ENCODE data around the gene LPCAT2. TPM values are rescaled to one million over a fixed set of nuclear protein-coding genes. Genes with fewer than 3 reads are reported as not detected.

Gene LPCAT2
- total RNA-seq, 1 donor from 2014 or later: 1.8 TPM

DNA sequence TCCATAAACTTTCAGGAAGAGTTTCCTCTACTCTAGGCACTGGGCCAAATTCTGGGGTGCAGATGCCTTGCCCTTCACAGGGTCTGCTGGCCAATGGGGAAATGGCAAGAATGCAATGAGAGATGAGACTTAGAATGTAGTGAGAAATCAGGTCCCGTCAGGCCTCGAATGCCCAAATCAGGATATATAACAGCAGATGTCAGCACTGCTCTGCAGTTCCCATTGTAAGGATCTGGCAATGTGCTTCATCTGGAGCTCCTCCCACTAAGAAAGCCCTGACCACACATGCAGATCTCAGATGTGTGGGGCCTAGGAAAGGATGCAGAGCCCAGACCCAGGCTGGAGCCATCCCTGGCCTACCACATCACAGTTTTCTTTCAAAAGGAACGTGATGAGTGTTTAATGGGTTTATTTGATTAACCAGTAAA, 13.9 kb upstream of the LPCAT2 start:
- H3K36me3 Mint-ChIP-seq (ENCODE audit: unreplicated experiment): no peaks in the 10 kb centered on the region
- TF ChIP-seq, protein P1, sequence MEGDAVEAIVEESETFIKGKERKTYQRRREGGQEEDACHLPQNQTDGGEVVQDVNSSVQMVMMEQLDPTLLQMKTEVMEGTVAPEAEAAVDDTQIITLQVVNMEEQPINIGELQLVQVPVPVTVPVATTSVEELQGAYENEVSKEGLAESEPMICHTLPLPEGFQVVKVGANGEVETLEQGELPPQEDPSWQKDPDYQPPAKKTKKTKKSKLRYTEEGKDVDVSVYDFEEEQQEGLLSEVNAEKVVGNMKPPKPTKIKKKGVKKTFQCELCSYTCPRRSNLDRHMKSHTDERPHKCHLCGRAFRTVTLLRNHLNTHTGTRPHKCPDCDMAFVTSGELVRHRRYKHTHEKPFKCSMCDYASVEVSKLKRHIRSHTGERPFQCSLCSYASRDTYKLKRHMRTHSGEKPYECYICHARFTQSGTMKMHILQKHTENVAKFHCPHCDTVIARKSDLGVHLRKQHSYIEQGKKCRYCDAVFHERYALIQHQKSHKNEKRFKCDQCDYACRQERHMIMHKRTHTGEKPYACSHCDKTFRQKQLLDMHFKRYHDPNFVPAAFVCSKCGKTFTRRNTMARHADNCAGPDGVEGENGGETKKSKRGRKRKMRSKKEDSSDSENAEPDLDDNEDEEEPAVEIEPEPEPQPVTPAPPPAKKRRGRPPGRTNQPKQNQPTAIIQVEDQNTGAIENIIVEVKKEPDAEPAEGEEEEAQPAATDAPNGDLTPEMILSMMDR (IDR thresholded peaks at IDR 0.05; ENCODE audit: partially characterized antibody, unreplicated experiment): no peak
- H3K27me3 Mint-ChIP-seq (ENCODE audit: unreplicated experiment): no peaks in the 10 kb centered on the region
- peaks cover 3% of the 10 kb centered on the region for H3K9me3 Mint-ChIP-seq (ENCODE audit: unreplicated experiment)
- no peak overlapping the region for H3K27ac Mint-ChIP-seq (ENCODE audit: unreplicated experiment)
- H3K4me3 Mint-ChIP-seq (ENCODE audit: unreplicated experiment): no peak overlapping the region
- DNase-seq: no peak
- H3K4me1 Mint-ChIP-seq (ENCODE audit: low read depth, unreplicated experiment): peaks cover 3% of the 10 kb centered on the region

DNA sequence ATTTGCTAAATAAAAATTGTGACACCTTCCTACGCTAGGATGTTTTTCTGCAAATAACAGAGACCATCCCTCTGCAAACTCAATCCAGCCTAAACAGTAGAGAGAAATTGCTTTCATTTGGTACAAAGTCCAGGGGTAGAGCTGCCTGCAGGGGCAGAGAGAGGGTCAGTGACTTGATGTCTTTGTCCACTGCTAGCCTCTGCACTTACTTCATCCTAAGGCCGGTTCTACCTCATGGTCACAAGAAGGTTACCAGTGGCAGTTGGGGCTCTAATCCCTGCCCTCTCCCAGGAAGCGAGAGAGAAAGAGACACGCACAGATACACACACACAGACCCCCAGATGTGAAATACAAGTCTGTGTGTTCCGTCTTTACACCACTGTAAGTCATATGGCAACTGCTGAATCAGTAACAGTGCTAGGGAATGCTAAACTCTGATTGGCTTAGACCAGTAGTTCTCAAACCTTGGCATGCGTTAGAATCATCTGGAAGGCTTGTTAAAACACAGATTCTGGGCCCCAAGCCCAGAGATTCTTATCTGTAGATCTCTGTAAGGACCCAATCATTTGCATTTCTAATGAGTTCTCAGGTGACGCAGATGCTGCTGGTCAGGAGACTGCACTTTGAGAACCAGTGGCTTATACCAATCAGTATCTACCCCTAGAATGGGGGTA, 13.1 kb upstream of the LPCAT2 start:
- no peak overlapping the region for H3K27ac Mint-ChIP-seq (ENCODE audit: unreplicated experiment)
- H3K27me3 Mint-ChIP-seq (ENCODE audit: unreplicated experiment): no peaks in the 10 kb centered on the region
- peaks cover 3% of the 10 kb centered on the region for H3K9me3 Mint-ChIP-seq (ENCODE audit: unreplicated experiment)
- no peak overlapping the region for H3K4me3 Mint-ChIP-seq (ENCODE audit: unreplicated experiment)
- DNase-seq: no peak
- TF ChIP-seq, protein P1 (IDR thresholded peaks at IDR 0.05; ENCODE audit: partially characterized antibody, unreplicated experiment): no peak
- H3K36me3 Mint-ChIP-seq (ENCODE audit: unreplicated experiment): no peaks in the 10 kb centered on the region
- peaks cover 7% of the 10 kb centered on the region for H3K4me1 Mint-ChIP-seq (ENCODE audit: low read depth, unreplicated experiment)

DNA sequence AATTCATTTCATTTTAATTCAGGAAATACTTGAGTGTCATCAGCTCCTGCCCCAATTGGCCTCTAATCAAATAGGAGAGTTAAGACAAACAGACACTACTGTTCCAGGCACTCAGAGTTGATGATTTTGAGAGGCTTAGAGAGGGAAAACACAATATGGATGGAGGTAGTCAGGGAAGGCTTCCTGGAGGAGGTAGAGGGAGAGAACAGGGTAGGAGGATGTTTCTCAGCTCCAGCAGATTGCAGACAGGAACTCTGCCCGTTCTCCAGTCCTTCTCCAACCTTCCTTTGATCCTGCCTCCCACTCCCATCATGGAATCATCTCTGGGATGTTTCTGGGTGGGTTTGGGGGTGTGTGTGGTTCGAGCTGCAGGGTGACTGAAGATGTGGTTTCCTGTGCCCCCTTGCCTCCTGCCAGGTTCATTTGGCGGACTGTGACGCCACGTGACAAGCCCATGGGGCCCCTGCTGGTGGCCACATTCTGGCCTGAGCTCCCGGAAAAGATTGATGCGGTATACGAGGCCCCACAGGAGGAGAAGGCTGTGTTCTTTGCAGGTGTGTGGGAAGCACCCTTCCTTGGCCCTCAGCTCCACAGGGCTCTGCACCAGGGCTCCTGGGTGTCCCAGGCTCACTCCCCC, 12.2 kb upstream of the LPCAT2 start:
- Mint-ChIP-seq H3K4me1 (ENCODE audit: low read depth, unreplicated experiment) (peaks cover 7% of the 10 kb centered on the region), H3K4me3 (ENCODE audit: unreplicated experiment) (no peak overlapping the region), H3K27me3 (ENCODE audit: unreplicated experiment) (no peaks in the 10 kb centered on the region), H3K9me3 (ENCODE audit: unreplicated experiment) (peaks cover 3% of the 10 kb centered on the region), H3K36me3 (ENCODE audit: unreplicated experiment) (no peaks in the 10 kb centered on the region), H3K27ac (ENCODE audit: unreplicated experiment) (no peak overlapping the region)
- no peak for DNase-seq
- TF ChIP-seq, protein P1 (IDR thresholded peaks at IDR 0.05; ENCODE audit: partially characterized antibody, unreplicated experiment): no peak

DNA sequence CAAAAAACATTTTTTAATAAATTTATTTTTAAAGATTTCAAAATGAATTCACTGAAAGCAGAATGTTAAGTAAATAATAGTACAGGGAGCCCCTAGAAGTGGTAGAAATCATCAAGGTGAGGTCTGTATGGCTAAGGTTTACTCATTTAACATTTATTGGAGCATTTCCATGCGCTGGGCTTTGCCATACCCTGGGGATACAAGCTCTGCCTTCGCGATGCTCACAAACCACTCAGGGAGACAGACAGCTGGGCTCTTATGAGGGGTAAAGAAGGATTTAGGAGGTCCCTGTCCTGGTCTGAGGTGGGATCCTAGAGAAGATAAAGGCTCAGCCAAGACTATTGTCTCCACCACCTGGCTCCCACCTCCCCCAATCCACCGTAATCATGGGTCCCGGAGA, 11.3 kb upstream of the LPCAT2 start:
- peaks cover 7% of the 10 kb centered on the region for H3K4me1 Mint-ChIP-seq (ENCODE audit: low read depth, unreplicated experiment)
- H3K27ac Mint-ChIP-seq (ENCODE audit: unreplicated experiment): no peak overlapping the region
- H3K4me3 Mint-ChIP-seq (ENCODE audit: unreplicated experiment): no peak overlapping the region
- H3K27me3 Mint-ChIP-seq (ENCODE audit: unreplicated experiment): no peaks in the 10 kb centered on the region
- TF ChIP-seq, protein P1 (IDR thresholded peaks at IDR 0.05; ENCODE audit: partially characterized antibody, unreplicated experiment): no peak
- DNase-seq: no peak
- H3K9me3 Mint-ChIP-seq (ENCODE audit: unreplicated experiment): peaks cover 2% of the 10 kb centered on the region
- H3K36me3 Mint-ChIP-seq (ENCODE audit: unreplicated experiment): no peaks in the 10 kb centered on the region

DNA sequence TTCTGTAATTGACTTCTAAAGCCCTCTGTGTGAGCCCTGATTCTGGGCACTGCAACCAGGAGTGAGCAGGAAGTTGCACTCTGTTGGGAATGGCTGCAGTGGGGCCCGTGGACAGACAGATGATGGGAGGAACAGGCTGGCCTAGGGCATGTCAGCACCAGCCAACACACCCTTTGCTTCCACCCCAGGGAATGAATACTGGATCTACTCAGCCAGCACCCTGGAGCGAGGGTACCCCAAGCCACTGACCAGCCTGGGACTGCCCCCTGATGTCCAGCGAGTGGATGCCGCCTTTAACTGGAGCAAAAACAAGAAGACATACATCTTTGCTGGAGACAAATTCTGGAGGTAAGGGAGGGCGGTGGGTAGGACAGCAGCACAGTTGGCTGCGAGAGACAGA, 10.8 kb upstream of the LPCAT2 start:
- no peaks in the 10 kb centered on the region for H3K27me3 Mint-ChIP-seq (ENCODE audit: unreplicated experiment)
- DNase-seq: no peak
- H3K36me3 Mint-ChIP-seq (ENCODE audit: unreplicated experiment): no peaks in the 10 kb centered on the region
- no peak overlapping the region for H3K27ac Mint-ChIP-seq (ENCODE audit: unreplicated experiment)
- peaks cover 7% of the 10 kb centered on the region for H3K4me1 Mint-ChIP-seq (ENCODE audit: low read depth, unreplicated experiment)
- peaks cover 2% of the 10 kb centered on the region for H3K9me3 Mint-ChIP-seq (ENCODE audit: unreplicated experiment)
- TF ChIP-seq, protein P1 (IDR thresholded peaks at IDR 0.05; ENCODE audit: partially characterized antibody, unreplicated experiment): no peak
- H3K4me3 Mint-ChIP-seq (ENCODE audit: unreplicated experiment): no peak overlapping the region
